GM19035 (cell line): ENCODE measurements around the gene FCN1.

Experiments
- ATAC-seq: cut with Tn5 transposase; IDR thresholded peaks from one replicate; pipeline ENCODE4 v1.9.1; 2021; ENCODE audit not compliant: unreplicated experiment

The FCN1 gene

GRCh38 chr9:134892820-134893420, 24.8 kb downstream of the FCN1 start:
- ATAC-seq = no peak

GRCh38 chr9:134892221-134892620, 25.5 kb downstream of the FCN1 start:
- ATAC-seq = no peak

GRCh38 chr9:134891713-134892112, 26.0 kb downstream of the FCN1 start:
- no peak for ATAC-seq

- no peak for ATAC-seq
Measured at GRCh38 chr9:134891053-134891452, 26.7 kb downstream of the FCN1 start.

DNA sequence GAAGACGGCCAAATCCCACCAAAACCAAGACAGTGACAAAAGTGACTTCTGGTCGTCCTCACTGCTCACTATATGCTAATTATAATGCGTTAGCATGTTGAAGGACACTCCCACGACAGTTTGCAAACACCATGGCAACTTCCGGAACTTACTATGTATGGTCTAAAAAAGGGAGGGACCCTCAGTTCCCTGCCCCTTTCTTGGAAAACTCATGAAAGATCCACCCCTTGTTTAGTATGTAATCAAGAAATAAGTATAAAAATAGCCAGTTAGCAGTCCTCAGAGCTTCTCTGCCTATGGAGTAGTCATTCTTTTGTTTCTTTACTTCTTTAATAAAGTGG, 27.6 kb downstream of the FCN1 start:
- ATAC-seq = no peak

DNA sequence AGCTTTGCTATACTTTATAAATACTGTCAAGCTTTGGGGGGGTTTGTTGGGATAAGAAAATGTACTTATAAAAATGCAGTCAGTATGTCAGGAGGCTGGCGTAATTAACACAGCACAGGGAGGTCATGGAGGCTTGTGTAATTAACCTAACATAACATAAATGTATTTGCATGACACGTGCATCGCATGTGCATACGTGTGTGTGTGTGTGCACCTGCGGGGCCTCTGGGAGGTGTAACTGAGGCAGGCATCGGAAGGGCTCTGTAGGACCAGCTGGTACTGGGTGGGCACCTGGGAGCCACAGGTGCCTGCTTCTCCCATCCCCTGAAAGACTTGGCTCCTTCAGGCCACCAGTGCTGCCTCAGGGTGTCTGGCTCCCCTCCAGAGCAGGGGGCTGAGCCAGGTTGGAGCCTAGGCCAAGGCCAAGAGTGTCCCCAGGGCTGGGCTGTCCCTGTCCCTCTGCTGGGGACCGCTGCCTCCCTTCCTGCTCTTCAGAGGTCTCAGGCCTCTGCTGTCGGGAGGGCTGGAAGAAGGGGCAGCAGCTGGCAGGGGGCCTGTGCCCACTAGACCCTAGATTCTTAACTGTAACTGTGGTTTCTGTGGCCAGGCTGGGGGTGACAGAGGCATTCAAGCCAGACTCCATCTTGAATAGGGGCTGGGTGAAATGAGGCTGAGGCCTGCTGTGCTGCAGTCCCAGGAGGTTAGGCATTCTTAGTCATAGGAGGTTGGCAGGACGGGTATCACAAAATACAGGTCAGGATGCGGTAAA, 28.1 kb downstream of the FCN1 start:
- no peak for ATAC-seq

- no peak for ATAC-seq
Measured at GRCh38 chr9:134888603-134889190, 29.0 kb downstream of the FCN1 start.

DNA sequence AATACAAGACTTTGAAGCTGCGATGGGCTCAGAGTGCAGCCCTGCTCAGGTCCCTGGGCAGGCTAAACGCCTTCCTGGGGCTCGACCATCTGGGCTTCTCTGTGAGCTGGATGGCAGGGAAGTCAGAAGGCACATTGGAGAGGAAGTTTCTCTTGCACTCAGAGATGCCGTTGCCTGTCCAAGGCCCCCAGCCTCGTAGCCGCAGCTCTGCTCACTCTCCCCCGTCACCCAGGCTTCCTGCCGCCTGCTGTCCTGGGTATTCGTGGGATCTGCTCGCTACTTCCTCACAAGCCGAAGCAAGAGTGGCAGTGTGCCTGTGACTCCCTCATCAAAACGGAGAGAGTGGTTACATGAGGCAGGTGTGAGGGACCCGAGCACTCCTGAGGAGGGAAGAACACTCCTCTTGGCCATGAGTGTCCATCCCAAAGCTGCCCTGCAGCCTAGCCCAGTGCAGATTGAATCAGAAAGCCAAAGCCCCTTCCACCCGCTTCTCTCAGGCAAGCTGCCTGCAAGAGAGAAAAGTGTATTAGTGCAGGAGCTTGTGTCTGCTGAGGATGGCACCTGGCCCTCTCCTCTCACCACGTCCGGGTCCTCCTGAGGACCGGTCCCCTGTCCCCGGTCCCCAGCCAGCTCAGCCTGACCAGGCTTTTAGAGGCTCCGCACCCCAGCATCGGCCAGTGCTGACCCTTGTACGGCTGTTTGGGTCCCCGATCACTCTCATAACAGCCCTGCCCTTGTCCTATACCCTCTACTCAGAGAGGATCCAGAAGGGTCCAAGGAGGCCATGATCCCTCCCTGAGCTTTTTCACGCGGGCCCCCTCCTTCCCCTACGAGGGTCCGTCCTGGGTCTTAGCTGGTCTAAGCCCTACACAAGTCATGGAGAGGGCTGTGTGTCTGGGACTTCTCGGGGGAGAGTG, 29.8 kb downstream of the FCN1 start:
- ATAC-seq = no peak

DNA sequence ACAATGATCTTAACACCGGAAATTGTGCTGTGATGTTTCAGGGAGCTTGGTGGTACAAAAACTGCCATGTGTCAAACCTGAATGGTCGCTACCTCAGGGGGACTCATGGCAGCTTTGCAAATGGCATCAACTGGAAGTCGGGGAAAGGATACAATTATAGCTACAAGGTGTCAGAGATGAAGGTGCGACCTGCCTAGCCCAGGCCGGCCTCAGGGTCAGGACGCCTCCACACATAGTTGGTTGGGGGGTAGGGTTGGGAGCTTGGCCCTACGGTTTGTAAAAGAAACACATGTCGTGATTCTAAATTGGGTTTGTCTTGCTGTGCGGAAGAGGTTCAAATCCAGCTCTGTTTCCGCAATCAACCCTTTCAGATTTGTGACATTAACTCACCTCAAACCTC, 30.5 kb downstream of the FCN1 start:
- no peak for ATAC-seq

- no peak for ATAC-seq
Measured at GRCh38 chr9:134886413-134886913, 31.2 kb downstream of the FCN1 start.

- no peak for ATAC-seq
Measured at GRCh38 chr9:134885679-134886412, 31.9 kb downstream of the FCN1 start.

GRCh38 chr9:134885001-134885678, 32.6 kb downstream of the FCN1 start:
- ATAC-seq = no peak

GRCh38 chr9:134884492-134884891, 33.2 kb downstream of the FCN1 start:
- no peak for ATAC-seq

- no peak for ATAC-seq
Measured at GRCh38 chr9:134883040-134883782, 34.5 kb downstream of the FCN1 start.

DNA sequence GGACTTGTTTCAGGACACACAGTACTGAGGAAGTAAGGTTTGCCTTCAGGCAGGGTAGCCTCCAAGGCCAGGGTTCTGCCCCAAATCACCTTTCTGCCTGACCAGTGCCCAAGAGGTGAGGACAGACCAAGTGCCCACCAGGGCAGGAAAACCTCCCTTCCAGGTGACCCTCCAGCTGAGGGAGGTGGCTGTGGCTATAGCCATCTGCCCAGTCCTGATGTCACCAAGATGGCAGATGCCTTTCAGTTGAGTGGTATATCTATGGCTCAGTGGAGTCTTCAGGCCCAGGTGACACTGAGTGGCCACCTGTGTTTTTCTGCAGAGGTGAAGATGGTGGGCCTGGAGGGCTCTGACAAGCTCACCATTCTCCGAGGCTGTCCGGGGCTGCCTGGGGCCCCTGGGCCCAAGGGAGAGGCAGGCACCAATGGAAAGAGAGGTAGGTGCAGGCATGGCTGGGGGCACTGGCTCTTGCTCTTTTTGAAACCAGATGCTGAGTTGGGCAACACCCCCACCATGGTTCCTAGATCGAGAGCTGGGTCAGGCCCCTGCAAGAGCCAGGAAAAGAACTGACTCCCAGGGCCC, 35.4 kb downstream of the FCN1 start:
- ATAC-seq = no peak

GRCh38 chr9:134881313-134881670, 36.4 kb downstream of the FCN1 start:
- no peak for ATAC-seq

GRCh38 chr9:134880484-134881312, 37.0 kb downstream of the FCN1 start, which contains the start of gene FCN2:
FCN2 (plus strand) TSS chr9:134880810; CDS start chr9:134880822, 12 bp downstream.
- ATAC-seq = no peak
